Testis (tissue), 2 donors: ENCODE data around the gene IPO9.

ENCODE experiments used
- POLR2A ChIP-seq: fragments of 450-650 bp; IDR thresholded peaks from one replicate; pipeline ENCODE4 v1.6.1; 2017; ENCODE audit warnings: antibody characterized with exemption, mild to moderate bottlenecking, moderate library complexity
- TF ChIP-seq, protein P1 (sequence below), 3 experiments: fragments of 450-650 bp in 2 of 3; fragments of 200-600 bp in 1 of 3; sonication (generic) in 1 of 3; IDR thresholded peaks; one replicate each; pipeline ENCODE4 v1.5.1; 2016 to 2019; ENCODE audit warnings: antibody characterized with exemption in 3 of 3, mild to moderate bottlenecking in 2 of 3, moderate library complexity in 1 of 3

DNA sequence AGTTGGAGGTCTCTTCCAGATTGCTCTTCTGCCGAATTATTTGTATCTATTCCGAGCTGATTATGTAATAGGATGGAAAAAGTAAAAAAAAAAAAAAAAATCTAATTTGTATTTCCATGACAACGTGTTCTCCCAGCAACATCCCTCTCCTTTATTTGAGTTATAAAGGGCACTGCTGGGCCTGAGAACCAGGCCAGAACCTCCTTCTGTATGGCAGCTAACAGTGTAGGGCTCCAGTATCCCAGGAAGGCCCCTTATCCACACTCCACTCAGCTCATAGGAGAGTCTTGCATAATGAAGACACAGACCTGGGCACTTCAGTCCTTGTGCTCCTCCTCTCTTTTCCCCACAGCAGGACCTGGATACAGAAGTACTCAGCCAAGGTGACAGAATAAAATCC is 3.7 kb upstream of the IPO9 start:
- TF ChIP-seq, protein P1, sequence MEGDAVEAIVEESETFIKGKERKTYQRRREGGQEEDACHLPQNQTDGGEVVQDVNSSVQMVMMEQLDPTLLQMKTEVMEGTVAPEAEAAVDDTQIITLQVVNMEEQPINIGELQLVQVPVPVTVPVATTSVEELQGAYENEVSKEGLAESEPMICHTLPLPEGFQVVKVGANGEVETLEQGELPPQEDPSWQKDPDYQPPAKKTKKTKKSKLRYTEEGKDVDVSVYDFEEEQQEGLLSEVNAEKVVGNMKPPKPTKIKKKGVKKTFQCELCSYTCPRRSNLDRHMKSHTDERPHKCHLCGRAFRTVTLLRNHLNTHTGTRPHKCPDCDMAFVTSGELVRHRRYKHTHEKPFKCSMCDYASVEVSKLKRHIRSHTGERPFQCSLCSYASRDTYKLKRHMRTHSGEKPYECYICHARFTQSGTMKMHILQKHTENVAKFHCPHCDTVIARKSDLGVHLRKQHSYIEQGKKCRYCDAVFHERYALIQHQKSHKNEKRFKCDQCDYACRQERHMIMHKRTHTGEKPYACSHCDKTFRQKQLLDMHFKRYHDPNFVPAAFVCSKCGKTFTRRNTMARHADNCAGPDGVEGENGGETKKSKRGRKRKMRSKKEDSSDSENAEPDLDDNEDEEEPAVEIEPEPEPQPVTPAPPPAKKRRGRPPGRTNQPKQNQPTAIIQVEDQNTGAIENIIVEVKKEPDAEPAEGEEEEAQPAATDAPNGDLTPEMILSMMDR (IDR thresholded peaks at IDR 0.05), result no peak
- no peak for TF ChIP-seq POLR2A
